Occipital lobe (tissue), 2 donors: ENCODE data around the gene KLHL14. TPM values are rescaled to one million over a fixed set of nuclear protein-coding genes. Genes with fewer than 3 reads are reported as not detected.
"Not testable (repeated sequence)": the region's sequence is repeated elsewhere in the genome, so short reads cannot be mapped to it uniquely, and the experiment has no call there.

Experiments
- DNase-seq: peaks from one replicate; lab custom pipeline; 2025; lab: John Stamatoyannopoulos, UW
- total RNA-seq: library from RNA; depleted of rRNA; stranded (reverse); fragments of >200 nt; gene quantifications from one replicate; pipeline ENCODE4 v1.2.3, GENCODE V29; 2014

KLHL14 gene
- total RNA-seq, 1 donor from 2014 or later: 20.3 TPM

DNA sequence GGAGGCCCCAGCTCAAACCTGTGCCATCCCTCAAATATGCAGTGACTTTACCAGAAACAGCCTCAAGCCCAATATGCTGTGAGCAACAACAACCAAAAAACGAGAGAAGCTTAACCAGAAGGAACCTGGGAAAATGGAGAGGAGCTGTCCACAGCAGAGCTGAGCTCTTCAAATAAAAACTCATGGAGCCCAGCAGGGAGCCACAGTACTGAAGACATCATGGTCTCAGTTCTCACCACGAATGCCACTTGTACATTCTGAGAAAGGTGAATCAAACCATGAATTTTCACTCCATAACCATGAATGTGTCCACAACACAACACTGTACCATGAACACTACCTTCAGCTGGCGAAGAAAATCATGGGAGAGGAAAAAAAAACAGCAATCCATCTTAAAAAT lies 50.5 kb downstream of the KLHL14 start:
- no peak for DNase-seq

DNA sequence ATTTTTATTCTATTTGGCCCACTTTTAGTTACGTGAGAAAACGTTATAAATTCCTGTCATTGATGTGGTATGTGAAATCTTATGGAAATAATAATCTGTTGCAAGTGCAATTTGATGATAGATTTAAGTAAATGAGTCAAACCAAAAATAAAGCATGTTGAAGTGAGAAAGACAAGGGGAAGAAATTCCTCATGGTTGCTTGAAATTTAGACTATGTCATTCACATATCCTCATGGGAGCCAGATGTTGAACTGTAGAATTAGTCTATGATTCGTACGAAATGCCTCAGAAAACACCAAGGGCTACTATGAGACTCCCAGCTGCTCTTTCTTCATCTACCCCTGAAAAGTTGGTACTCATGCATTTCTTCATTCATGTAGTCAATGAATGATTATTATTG lies 55.7 kb downstream of the KLHL14 start:
- no peak for DNase-seq

DNA sequence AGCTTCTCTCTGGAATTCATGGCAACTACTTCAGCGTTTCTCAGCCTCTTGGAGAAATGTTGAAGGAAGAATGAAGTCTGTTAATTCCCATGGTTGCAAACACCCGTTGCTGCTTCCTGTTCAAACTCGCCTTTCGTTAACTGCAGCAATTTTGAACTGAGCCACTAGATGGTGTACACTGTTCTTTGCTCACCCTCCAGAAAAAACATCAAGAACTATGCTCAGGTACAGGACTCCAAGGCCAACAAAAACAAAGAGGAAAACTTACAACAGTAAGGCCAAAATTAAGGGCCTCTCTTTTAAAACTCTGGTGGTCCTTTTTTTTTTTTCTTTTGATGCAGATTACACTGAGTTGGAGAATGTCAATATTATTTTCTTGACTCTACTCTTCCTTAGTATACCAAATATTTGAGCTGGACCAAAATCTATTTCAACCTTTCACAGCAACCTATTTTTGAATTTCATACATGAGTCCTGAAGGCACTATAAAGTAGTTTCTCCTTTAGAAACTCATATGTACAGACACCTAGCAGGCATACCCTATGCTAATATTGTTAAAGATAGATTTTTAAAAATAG lies 58.2 kb downstream of the KLHL14 start:
- no peak for DNase-seq

DNA sequence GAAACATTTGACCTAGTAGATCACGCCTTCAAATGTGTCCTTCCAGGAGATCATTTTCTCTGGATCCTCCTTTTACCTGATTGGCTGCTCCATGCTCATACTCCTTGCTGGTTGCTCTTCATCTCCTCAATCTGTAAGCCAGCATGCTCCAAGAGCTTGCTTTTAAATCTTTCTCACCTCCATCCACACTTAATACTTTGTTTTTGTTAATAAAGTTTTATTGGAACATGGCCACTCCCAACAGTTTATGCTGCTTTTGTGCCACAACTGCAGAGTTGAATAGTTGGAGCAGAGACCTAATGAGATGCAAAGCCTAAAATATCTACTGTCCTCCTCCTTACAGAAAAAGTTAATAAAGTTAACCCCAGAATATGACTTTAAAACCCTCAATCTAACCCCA lies 60.0 kb downstream of the KLHL14 start:
- DNase-seq: no peak

DNA sequence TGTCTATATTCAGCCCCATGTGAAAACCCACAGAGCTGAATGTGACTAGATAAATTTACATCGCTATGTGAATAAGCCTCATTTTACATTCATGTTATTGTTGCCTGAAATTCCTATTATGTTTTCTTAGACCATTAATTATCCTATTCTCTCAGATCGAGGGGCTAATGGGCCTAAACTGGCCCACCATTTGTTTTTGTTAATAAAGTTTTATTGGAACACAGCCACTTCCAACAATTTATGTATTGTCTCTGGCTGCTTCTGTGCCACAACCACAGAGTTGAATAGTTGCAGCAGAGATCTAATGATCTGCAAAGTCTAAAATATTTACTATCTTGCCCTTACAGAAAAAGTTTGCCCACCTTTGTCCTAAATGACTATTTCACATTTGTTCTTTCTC lies 61.0 kb downstream of the KLHL14 start:
- no peak for DNase-seq

DNA sequence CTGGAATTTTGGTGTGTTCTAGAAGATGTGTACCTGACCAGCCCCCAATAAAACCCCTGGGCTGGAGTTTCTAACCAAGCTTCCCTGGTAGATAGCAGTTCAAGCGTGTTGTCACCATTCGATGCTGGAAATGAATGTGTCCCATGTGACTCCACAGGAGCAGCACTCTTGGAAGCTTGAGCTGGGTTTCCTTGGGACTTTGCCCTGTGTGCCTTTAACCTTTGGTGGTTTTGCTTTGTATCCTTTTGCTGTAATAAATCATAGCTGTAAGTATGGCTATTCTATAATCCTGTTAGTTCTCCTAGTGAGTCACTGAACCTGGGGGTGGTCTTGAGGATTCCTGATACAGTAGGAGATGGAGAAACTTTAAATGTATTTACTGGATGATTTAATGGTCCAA lies 65.2 kb downstream of the KLHL14 start:
- DNase-seq: no peak

DNA sequence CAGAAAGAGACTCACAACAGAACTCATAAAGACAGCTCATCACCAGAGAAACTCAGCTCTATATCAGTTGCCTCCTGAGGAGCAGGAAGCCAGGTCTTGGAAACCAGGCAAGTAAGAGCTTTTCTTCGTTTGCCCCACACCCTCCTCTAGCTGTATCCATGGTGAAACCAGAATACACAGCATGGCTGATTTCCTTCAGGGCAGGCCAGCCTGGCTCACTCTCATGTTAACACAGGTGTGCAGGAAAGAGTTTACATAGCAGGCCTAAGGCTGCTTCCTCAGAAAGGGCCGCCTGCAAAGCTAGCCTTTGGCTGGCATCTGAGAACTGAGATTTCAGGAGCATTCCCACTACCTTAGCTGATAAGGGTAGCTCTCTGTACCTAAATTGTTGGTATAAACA lies 65.7 kb downstream of the KLHL14 start:
- no peak for DNase-seq

DNA sequence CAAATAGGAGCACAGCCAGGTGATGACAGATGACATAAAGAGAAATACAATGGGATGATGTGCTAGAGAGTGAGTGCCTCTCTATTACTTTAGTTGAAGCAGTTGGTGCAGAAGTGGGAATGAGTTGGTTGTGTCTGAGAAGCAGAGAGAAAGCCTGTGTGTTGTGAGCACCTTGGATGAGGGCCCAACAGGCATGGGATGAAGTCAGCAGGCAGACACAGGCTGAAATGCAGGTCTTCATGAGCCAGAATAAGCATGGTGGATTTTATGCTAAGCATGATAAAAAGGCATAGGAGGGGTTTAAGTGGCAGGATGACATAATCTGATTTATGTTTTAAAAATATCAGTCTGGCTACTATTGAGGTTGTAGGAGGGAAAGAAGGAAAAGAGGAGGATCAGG lies 71.5 kb downstream of the KLHL14 start:
- DNase-seq: no peak

DNA sequence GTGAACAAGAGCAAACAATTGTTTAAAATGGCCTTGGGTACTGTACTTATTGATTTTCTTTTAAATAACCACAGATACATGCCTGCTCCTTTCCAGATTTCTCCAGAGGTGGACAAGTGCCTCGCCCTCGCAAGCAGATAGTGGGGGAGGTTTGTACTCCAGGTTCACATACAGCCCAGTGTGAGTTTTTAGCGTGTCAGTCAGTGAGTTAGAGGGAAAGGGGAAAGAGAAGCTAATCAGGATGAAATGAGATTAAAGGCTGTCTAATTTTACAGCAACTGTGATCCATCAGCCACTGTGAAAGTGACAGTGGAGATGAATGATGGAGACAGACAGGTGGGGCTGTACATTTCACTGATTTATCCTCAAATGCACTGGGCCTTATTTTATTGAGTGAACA lies 74.7 kb downstream of the KLHL14 start:
- DNase-seq: no peak

DNA sequence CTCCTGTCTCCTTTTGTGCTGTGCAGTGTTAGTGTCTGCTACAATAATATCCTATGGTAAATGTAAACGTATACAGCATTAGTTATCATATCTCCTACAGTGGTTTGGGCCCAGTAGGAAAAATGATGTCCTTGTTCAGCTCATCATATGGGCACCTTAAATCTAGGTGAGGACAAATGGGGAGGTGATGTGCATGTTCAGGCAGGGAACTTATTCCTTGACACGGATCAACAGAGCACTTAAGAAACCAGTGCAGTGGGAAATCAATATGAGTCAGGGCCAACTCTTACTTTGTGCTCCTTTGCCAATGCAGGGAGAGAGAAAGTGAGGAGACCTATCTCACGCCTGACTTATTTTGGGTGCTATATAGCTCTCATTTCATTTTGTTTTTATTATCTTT lies 76.4 kb downstream of the KLHL14 start:
- no peak for DNase-seq

DNA sequence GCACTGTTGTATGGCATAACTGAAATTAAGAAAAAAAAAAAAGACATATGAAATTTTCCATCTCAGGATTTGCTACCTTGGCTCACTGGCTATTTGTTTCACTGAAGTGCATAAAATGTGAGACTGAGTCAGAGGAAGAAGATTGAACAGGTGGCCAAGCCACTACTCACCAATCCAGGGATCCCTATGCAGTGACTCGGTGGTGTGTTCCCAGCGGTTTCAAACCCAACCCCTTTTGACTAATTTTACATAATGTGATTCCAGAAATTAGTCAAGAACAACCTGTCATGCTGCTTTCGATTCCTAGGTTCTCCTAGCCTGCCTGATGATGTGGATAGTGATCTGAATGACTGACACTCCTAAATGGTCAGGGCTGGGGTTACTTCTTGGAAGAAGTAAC lies 77.3 kb downstream of the KLHL14 start:
- DNase-seq: no peak

DNA sequence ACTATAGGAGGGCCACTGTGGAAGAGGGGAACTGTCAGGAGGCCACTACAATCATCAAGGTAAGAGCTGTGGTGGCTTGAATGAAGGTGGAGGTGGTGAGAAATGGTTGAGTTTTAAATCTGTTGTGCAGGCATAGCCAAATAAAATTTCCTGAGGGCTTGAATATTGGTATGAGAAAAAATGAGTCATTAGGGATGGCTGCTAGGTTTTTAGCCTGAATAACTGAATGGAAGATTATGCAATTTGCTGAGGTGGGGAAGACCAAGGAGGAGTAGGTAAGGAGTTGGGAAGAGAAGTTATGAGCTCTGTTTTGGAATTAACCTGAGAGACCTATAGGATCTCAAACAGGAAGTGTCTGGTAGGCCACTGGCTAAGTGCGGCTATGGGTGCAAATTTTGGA lies 84.0 kb downstream of the KLHL14 start:
- no peak for DNase-seq

DNA sequence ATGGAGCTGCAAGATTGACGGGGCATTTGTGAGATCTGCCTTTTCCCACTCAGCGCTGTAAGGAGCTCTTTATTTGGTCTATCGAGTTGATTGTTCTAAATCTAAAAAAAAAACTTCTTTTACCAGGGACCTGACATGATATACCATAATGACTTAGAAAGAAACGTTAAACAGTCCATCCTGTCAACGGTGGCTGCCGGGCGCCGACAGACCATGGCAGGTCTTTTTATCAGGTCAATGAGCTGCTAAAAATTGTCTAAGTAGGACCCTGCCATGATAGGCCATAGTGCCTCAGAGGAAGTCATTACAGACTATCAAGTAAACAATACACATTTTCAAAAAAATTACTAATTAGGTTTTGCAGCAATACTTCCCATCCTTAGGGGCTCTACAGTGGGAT lies 87.9 kb downstream of the KLHL14 start:
- no peak for DNase-seq

DNA sequence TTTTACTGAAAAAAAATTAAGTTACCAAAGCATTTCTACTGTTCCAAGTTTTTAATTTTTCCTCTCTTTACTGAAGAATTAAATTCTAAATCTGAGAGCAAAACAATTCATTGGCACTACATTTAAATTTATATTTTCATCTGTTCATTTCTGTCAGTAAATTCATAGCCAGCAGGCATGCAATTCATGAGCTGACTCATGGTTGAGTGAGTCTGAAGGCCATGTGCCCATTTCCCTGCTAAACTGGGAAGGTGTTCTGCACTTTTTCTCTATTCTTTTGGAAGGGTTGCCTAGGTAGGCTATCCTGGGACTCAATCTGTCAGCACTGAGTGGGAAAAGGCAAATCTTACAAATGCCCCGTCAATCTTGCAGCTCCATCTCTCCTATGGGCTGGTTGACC lies 88.7 kb downstream of the KLHL14 start:
- DNase-seq: no peak

DNA sequence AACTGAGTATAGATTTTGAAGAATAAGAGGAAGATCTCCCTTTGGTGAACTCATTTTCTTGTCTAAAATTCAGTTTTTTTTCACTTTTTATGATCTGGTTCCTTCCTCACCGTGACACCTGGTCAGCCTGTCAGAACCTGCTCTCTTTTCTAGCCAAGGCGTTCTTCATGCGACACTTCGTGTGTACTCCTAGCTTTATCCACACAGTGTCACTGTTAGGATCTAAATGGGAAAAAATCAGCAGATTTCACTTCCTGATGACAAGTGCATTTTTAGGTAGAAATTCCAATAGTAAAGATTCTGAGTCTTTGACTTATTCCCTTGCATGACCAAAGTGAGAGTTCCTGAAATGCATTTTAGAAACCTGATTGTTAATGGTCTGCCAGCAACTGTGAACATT lies 89.8 kb downstream of the KLHL14 start:
- no peak for DNase-seq

DNA sequence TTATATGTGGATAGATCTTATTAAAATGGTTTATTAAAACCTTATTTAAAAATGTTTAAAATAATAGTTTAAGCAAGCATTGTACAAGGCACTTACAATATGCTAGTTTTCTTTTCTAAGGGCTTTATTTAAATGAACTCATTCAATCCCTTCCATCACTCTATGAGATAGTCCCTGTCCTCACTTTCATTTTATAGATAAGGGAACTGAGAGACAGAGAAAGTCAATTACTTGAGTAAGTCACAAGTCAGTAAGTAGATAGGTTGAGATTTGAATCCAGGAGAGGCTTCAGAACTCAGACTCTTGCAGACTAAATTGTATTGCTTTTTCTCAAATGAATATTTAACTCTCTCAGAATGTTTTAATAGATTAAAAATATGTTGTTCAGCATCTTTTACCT lies 95.2 kb downstream of the KLHL14 start:
- DNase-seq: no peak

DNA sequence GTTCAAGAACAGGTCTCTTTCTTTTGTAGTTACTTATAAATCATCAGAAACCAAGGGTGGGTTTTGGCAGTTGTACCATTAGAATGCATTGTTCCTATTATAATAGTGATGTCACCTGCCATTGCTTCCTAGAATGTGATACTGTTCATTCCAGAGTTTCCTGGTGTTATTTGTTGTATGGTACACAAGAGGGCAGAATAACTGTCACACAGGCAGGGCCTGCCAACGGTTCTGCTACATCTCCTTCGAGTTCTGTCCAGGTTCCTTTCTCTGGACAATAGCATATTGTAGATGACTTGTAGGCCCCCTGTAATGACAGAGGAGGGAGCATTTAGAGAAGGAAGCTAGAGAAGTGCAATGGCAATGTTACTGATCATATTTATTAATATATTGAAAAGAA lies 98.3 kb downstream of the KLHL14 start:
- DNase-seq: no peak

DNA sequence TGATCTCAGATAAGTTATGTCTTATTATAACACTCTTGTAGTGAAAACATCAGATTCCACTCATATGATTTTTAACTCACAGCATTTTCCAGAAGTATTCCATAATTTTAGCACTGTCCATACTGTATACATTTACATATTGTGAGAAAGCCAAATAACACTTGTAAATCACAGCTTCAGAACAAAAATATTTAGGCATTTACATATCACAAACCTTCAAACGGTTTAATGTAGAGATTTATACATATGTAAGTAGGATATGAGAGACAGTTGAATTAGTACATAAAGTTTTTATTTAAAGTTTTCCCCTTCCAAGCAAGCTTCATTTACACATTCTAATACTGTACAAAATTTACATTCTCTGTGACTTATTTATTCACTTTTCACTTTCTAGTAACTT lies 100.4 kb downstream of the KLHL14 start:
- DNase-seq: no peak

DNA sequence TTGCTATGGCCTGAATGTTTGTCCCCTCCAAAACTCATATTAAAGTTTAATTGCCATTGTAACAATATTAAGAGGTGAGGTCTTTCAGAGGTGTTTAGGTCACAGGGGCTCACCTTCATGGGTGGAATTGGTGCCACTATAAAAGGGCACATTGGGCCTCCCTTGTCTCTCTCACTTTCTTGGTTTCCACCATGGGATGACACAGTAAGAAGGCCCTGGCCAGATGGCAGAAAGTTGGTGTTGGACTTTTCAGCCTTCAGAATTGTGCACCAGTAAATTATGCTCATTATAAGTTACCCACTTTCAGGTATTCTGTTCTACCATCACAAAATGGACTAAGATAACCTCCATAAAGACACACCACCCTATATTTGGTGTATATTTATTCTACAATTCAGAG lies 102.1 kb downstream of the KLHL14 start:
- no peak for DNase-seq

DNA sequence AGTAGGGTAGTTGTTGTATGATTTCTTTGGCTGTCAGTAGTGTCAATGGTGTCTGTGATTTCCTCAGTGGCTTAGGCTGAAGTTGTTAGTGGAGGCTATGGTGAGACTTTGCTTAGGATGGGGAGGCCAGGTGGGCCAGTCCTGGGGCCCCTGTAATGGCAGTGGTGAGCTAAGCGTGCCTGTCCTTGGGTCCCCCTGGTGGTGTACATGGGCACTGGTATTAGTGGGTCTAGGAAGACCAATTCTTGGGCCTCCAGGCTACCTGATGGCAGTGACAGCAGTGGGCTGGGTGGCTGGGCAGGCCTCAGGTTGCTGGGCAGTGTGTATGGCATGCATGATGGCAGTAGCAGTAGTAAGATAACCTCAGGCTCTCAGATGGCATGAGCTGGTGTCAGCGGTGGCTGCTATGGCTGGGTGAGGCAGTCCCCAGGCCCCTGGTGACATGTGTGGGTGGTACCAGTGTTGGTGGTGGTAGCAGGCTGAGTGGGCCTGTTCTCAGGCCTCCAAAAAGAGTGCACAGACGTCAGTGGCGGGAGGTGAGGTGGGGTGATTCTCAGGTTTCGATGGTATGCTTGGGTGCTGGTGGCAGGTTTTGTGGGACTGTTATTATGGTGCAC lies 103.2 kb downstream of the KLHL14 start:
- no peak for DNase-seq

DNA sequence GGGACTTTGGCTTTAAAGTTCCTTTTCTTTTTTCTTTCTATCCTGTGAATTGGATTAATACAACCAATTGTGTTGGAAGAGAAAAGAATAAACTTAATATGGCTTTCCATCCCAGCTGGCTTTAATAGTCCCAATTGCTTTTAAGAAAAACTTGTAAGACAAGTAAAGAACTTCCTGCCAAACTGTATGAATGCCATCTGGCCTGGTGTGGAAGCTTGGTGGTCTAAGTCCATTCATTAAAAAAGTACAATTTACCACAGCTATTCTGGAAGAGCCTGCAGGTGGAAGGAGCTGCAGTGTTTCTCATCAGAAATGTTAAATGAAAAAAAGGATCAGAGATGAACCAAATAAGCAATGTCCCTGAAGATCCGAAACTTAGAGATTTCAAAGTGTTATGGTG lies 103.9 kb downstream of the KLHL14 start:
- no peak for DNase-seq

DNA sequence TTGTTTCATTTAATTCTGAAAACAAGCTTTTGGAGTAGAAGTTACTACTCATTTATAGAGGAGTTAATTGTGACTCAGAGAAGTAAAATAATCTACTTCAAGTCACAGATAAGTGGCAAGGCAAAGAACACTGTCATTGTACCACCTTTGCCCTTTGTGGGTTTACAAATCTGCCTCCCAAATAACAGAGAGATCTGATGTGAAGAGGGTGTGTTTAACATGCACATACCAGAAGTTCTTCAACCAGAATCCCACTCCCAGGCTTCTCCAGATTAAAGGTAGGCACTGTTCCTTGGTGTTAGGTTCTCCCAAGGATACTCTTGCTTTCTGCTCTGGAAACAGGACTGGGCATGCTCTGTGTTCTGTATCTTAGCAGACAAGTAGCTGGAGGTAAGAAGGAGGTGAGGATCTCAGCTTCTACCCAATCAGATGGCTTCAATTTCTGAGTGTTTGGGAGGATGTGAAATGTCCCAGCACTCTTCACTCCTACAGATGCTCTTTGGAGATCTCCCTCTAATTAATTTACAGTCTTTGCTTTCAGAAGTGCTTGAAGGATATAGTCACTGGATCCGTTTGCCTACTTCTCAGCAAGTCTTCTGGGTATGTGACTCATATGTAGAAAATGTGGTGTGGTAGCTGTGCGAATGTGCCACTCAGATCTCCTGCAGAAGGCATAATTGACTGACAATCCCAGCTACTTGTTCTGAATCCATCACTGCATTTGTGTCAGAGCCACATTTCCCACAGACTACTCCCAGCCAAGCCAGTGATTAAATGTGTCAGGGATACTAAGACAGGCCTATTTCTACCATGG lies 111.1 kb downstream of the KLHL14 start:
- DNase-seq: no peak

DNA sequence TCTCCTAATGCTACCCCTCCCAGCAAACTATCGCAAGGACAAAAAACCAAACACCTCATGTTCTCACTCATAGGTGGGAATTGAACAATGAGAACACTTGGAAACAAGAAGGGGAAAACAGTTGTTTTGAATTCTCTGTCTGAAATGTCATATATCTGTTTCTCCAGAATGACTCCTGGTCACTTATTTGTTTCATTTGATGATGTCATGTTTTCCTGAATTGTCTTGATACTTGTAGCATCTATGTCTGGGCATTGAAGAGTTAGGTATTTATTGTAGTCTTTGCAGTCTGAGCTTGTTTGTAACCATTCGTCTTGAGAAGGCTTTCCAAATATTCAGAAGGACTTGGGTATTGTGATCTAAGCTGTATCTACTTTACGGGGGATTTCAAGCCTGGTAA lies 118.3 kb downstream of the KLHL14 start:
- not testable (repeated sequence) for DNase-seq
